SK-N-MC (cell line): ENCODE data around the gene MFSD8.

ENCODE experiments used
- EZH2 ChIP-seq: fragments of 200-600 bp; sonication (generic); IDR thresholded peaks from one replicate; pipeline ENCODE4 v1.6.1; 2017; ENCODE audit warnings: antibody characterized with exemption
- POLR2AphosphoS5 ChIP-seq: IDR thresholded peaks from 2 replicates; pipeline ENCODE4 v1.6.1; 2012; ENCODE audit warnings: mild to moderate bottlenecking, low read depth, low read length, borderline replicate concordance

- TF ChIP-seq EZH2 (no peak), POLR2AphosphoS5 (no peak)
Measured at GRCh38 chr4:127985989-127986388, 21.0 kb upstream of the MFSD8 start.
